HG03045 (cell line): ENCODE results near the gene TGM1.

Experiments used
- ATAC-seq: cut with Tn5 transposase; IDR thresholded peaks from one replicate; pipeline ENCODE4 v1.9.1; 2021; ENCODE audit warnings: mild to moderate bottlenecking, moderate library complexity; ENCODE audit not compliant: unreplicated experiment

Gene TGM1

GRCh38 chr14:24262821-24263733, at the start of gene TGM1:
TSS of gene TGM1 (minus strand) at chr14:24263177. CDS start at chr14:24262352, 825 bp downstream.
- ATAC-seq: no peak

- no peak for ATAC-seq
These were observed 49.0 kb upstream of the TGM1 start for GRCh38 chr14:24311837-24312615.

- peak; percentile 62 for ATAC-seq
These were observed 47.9 kb upstream of the TGM1 start, which contains the start of gene LTB4R for GRCh38 chr14:24310646-24311604. TSS of gene LTB4R (plus strand) at chr14:24311502. CDS start at chr14:24315652, 4,150 bp downstream.

- ATAC-seq: no peak
These were observed 47.3 kb upstream of the TGM1 start for GRCh38 chr14:24310265-24310645.

GRCh38 chr14:24309538-24310264, 46.7 kb upstream of the TGM1 start, which contains the start of gene LTB4R2:
TSS of gene LTB4R2 (plus strand) at chr14:24310140. CDS start at chr14:24310665, 525 bp downstream.
- ATAC-seq: no peak

GRCh38 chr14:24308342-24309124, 45.6 kb upstream of the TGM1 start:
- no peak for ATAC-seq

GRCh38 chr14:24307575-24308341, 44.8 kb upstream of the TGM1 start, which contains the start of gene CIDEB:
TSS of gene CIDEB (minus strand) at chr14:24307977. CDS start at chr14:24307858, 119 bp downstream.
- ATAC-seq: no peak

GRCh38 chr14:24307156-24307574, 44.2 kb upstream of the TGM1 start:
- ATAC-seq: no peak

- no peak for ATAC-seq
These were observed 41.0 kb upstream of the TGM1 start for GRCh38 chr14:24304019-24304387.

- no peak for ATAC-seq
These were observed 37.5 kb upstream of the TGM1 start for GRCh38 chr14:24300326-24300980.

- peak; percentile 65 for ATAC-seq
These were observed 36.5 kb upstream of the TGM1 start, which contains the start of the genes DHRS1 and NOP9 for GRCh38 chr14:24299255-24300191. TSS of gene DHRS1 (minus strand) at chr14:24299780. CDS start at chr14:24299106, 674 bp downstream. TSS of gene NOP9 (plus strand) at chr14:24299850. CDS start at chr14:24299955, 105 bp downstream.

GRCh38 chr14:24298892-24299254, 35.9 kb upstream of the TGM1 start:
- ATAC-seq: peak; percentile 5

- ATAC-seq: peak; percentile 7
These were observed 34.4 kb upstream of the TGM1 start for GRCh38 chr14:24297190-24297964.

GRCh38 chr14:24296341-24297157, 33.6 kb upstream of the TGM1 start:
- ATAC-seq: peak; percentile 40

GRCh38 chr14:24293525-24293924, 30.5 kb upstream of the TGM1 start:
- no peak for ATAC-seq
